ENCODE measurements around the gene MCU.
"Not testable (repeated sequence)": the region's sequence is repeated elsewhere in the genome, so short reads cannot be mapped to it uniquely, and the experiment has no call there.

Gene MCU

DNA sequence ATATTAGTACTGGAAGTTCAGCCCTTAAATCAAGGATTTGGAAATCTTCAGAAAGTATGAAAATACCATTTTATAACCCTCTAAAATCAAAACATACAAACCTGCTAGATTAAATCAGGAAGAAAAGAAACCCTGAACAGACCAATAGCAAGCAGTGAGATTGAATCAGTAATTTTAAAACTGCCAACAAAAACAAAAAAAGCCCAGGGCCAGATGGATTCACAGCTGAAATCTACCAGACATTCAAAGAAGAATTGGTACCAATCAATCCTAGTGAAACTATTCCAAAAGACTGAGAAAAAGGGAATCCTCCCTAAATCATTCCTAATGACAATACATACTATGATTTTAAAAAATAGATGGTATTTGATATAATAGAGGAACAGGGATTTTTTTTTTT is 70.1 kb downstream of the MCU start:
- no peak for DNase-seq (ENCODE audit: low spot score)

DNA sequence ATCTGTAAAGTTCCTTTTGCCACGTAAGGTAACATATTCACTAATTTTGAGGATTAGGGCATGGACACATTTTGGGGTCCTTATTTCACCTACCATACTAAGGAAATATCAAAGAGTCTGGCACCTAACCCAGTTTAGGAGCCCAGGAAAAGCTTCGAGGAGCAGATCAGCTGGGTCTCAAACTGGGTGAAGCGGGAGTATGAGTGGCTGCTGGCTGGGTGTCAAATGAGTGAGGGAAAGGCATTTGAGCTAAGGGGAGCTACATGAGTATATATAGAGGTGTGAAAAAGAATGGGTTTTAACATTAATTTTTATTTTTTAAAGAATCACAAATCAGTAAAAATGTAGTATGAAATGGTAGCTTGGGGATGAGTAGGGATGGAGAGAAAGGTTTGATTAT is 71.3 kb downstream of the MCU start:
- no peak for DNase-seq (ENCODE audit: low spot score)

DNA sequence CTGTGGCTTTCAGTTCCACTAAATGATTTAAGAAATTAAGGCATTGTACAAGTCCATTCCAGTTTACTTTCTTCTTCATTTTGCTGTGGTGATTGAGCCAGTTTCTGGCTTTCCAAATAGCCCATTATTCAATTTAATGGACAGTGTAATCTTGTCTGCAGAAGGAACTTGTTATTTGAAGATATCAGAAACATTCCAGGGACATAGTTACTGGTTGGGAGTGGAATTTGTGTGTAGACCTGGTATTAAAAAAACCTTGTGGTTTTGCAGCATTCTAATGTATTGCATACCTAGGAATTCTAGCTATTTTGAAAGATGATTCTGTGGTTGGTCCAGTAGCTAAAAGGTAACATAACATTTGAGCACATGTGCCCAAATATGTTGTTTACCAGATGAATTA is 72.2 kb downstream of the MCU start:
- DNase-seq (ENCODE audit: low spot score), result no peak

DNA sequence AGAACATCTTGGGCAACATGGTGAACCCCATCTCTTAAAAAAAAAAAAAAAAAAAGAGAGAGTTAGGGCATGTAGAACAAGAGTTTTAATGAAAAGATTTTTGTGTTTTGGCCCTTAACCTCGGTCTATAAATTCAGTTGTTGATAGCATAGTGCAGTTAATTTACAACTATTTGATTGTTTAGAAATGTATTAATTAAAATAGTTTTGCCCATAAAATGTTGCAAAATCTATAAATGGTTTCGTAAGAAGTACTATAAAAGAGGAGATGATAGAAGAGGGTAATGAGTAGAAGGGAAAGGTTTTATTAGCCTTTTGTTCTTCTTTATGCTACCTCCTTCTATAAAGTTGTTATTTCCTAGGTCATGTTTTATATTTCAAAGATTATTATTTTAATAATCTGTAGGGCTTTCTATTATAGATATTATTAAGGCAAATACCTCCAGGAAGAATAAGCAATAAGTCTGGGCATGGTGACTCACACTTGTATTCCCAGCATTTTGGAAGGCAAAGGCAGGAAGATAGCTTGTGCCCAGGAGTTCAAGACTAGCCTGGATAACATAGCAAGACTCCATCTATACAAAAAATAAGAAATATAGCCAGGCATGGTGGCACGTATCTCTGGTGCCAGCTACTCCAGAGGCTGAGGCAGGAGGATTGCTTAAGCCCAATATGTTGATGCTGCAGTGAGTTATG is 73.3 kb downstream of the MCU start:
- no peak for DNase-seq (ENCODE audit: low spot score)

DNA sequence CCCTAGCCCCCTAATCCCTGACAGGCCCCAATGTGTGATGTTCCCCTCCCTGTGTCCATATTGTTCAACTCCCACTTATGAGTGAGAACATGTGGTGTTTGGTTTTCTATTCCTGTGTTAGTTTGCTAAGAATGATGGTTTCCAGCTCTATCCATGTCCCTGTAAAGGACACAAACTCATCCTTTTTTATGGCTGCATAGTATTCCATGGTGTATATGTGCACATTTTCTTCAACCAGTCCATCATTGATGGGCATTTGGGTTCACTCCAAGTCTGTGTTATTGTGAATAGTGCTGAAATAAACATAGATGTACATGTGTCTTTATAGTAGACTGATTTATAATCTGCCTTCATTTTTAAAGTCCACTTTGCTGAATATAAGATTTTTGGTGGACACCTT is 79.3 kb downstream of the MCU start:
- not testable (repeated sequence) for DNase-seq (ENCODE audit: low spot score)

DNA sequence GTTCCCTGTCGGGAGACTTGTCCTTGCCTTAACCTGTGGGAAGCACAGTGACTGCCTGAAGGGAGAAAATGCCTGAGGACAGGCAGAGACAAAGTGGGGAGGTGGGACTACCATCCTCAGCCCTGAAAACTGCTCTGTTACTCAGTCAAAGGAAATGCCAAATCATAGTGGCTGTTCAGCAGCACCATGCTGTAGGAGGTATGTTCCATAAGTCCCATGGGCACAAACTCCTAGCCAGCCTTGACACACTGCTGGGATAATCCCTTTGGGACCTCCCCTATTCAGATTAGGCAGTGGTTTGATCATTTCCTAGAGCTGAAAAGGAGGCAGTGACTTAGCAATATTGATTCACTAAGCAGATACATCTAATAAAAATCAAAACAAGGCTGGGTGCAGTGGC is 80.1 kb downstream of the MCU start:
- no peak for DNase-seq (ENCODE audit: low spot score)

DNA sequence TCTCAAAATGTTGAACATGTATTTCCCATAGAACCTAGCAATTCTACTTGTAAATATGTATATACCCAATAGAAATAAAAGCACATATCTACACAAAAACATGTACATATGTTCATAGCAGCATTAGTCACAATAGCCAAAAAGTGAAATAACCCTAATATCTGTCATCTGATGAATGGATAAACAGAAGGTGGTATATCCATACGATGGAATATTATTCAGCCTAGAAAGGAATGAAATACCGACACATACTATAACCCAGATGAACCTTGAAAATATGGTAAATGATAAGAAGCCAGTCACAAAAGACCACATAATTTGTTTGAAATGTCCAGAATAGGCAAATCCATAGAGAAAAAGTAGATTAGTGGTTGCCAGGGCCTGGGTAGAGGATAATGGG is 87.9 kb downstream of the MCU start:
- no peak for DNase-seq (ENCODE audit: low spot score)

DNA sequence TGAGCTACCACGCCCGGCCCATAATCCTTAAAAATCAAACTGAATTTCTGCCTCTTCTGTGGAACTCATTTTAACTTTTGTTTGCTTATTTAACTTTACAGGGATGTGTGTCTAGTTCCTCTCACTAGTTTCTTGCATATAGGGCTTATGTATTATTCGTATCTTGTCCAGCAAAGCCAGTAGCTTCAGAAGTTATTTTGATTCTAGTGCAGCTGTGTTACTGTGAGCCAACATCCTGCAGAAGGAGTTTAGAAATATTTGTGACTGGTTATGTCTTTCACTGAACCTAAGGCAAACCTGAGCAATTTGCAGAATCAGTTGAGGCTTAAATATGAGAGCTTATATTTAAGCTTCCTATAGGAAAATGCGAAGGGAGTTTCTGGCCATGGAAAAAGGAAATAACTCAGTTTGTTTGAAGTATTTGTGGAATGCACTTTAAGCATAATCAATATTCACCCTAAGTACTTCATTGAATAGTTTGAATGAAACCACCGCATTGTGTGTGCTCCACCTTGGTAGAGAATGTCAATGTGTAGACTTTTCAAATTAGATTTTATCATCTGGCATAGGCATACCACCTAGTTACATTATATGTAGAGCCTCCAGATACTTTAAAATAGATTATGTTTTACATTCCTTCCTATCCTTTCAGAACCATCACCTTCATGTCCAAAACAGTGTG is 90.8 kb downstream of the MCU start:
- no peak for DNase-seq (ENCODE audit: low spot score)

DNA sequence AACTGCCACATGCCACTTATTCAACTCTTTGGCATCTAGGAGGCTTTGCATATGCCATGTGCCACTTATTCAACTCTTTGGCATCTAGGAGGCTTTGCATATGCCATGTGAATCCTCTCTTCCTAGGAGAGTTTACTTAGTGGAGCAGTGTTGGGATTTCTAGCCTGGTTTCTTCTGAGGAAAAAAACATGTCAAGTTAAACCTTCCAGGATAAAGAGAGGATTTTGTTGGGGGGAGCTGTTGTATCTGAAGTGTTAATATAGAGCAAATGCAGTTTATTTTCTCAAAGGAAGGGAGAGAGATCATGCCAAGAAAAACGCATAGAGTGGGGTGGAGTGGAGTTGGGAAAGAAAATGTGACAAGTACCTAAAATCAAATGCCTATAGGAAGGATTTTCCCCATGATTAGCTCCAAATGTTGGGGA is 91.5 kb downstream of the MCU start:
- DNase-seq (ENCODE audit: low spot score), result no peak

DNA sequence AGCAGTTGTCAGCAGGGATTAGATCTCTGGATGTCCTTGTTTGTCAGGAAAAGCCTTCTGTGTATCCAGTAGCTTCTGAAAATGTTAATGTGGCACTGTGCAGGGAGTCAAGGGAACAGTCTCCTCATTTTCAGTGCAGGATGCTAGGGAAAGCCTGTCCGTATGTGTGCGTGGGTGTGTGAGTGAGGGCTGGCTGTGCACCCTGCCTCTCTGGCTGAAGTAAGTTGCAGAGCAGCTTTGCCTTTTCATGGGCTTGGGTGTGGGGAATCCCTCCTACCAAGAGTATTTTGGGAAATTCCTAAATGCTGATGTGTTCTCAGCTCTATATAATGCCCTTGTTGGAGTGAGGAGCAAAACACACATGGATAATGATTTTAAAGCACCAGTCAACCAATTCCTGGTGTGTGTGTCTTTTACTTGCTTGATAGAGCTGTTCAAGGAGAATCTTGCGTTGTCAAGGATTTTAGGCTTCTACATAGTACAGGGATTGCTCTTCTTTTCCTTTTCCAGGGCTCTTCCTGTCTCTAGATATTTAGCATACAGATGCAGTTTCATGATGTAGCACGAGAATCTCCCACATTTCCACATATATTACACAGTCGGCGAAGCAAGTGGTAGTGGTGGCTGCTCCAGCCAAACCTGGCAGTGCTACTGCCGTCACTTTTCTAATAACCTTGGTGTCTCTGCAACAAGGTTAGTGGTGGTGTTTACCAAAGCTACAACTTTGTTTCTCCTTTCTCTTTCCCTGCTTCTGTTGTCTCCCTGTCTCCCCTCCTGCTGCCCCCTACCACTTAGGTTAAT is 92.8 kb downstream of the MCU start:
- no peak for DNase-seq (ENCODE audit: low spot score)

DNA sequence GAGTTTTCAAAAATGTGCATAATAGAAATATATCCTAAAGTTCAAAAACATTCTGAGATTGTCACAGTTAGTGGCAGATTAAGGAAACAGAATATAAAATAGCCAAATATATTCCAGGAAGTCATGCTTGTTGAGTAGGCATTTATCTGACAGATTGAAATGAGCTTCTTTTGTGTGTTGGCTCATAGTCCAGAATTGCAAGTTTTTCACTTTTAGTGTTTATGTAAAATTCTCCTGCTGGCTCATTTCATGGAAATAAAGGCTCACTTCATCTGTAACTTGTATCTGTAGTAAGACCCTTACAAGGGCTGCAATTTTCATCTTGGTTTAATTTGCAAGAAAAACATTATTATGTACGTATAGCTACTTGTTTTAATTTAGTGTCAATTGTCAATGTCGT is 93.5 kb downstream of the MCU start:
- DNase-seq (ENCODE audit: low spot score), result no peak

DNA sequence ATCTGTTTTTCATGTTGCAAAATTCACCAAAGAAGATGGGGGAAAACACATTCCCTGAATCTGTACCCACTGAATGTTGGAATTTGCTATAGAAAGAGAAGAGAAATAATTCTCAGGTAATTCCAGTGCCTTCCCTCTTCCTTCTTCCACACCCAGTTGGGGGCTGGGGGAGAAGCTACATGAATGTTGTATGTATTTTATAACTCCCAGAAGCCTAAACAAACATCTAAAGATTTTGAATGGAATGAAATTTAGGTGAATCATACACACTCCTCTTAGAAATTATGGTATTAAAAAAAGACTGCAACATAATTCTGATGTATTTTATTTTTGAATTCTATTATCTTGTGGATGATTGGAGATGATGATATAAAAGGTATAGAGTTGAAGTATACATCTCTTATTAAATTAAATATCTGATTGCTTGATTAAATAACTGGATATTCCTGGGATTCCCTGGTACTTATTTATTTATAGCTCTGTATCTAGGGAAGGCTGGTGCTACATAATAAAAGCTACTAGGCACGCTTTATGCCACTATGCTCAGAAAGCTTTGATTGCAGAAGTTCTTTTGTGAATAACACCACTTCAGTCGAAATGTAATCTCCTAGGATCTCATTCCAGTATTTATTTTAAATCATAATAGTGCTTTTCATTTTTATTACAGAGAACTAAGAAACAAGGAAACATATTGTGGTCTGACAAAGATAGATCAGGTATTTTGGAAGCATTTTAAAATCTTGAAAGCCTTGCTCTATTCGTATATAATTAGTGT is 98.5 kb downstream of the MCU start:
- no peak for DNase-seq (ENCODE audit: low spot score)

DNA sequence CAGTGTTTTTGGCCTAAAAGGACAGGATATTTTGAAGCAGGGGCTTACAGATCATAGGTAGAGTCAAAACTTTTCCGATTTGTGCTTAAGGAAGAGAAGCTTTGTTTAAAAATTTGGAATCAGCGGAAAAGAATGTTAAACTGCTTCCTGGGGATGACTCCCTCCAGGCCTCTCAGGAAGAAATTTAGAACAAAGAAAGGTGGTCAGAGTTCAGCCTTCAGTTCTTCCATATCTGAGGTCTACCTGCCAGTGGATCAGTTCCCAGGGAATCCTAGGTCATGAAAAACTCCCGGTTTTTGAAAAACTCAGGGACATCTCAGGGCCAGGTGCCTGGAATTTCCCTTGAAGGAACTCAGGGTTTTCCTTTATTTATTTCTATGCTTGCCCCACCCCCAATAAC is 100.3 kb downstream of the MCU start:
- DNase-seq (ENCODE audit: low spot score), result no peak

DNA sequence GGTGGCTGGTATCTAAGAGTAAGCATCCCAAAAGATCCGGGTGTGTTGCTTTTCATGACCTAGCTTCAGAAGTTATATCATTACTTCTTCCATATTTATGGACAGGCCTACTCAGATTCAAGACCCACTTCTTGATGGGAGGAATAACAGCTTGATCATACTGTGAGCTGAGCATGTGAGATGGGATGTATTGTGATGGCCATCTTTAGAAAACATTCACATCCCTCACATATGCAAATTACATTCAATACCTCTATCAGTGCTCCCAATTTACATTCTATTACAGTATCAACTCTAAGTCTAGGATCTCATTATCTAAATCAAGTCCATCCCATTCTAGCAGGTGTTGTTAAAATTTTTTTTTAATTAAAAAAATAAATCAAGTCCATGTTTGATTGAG is 101.8 kb downstream of the MCU start:
- DNase-seq (ENCODE audit: low spot score), result no peak

DNA sequence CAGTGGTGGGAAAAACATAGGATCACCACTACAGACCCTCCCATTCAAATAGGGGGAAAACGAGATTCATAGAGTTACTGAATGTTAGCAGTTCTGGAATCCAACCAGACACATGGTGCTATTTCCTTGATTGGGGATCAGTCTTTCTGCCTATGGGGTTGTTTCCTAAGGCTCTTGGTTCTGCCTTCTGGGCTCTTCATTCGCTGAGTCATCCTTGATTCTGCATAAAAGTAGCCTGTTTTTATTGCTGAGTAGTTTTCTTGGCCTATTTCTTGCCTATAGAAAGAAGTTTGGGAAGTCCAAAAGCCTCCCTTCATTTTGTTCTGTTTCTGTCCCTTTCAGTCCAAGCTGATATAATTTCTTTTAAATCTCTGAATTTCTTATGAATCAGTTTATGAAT is 102.3 kb downstream of the MCU start:
- DNase-seq (ENCODE audit: low spot score), result no peak

DNA sequence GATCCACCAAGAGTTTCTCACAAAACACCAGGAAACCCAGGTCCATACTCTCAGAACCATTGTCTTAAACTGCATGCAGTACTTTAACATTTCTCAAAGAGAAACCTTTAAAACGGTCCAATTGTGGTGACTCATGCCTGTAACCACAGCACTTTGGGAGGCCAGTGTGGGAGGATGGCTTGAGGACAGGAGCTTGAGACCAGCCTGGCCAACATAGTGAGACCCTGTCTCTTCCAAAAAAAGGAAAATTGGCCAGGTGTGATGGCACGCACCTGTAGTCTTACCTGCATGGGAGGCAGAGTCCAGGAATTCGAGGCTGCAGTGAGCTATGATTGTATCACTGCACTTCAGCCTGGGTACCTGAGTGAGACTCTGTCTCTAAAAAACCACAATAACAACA is 104.1 kb downstream of the MCU start:
- no peak for DNase-seq (ENCODE audit: low spot score)

DNA sequence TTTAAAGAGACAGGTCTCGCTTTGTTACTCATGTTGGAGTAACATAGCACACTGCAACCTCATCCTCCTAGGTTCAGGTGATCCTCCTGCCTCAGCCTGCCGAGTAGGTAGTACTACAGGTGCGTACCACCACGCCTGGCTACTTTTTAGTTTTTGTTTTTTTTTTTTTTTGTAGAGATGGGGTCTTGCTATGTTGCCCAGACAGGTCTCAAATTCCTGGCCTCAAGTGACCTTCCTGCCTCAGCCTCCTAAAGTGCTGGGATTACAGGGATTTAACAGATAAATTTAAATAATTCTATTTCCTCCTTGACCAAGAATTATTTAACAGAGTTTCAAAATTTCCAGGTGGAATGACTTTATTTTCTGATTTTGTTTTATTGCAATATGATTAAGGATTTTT is 104.6 kb downstream of the MCU start:
- no peak for DNase-seq (ENCODE audit: low spot score)

DNA sequence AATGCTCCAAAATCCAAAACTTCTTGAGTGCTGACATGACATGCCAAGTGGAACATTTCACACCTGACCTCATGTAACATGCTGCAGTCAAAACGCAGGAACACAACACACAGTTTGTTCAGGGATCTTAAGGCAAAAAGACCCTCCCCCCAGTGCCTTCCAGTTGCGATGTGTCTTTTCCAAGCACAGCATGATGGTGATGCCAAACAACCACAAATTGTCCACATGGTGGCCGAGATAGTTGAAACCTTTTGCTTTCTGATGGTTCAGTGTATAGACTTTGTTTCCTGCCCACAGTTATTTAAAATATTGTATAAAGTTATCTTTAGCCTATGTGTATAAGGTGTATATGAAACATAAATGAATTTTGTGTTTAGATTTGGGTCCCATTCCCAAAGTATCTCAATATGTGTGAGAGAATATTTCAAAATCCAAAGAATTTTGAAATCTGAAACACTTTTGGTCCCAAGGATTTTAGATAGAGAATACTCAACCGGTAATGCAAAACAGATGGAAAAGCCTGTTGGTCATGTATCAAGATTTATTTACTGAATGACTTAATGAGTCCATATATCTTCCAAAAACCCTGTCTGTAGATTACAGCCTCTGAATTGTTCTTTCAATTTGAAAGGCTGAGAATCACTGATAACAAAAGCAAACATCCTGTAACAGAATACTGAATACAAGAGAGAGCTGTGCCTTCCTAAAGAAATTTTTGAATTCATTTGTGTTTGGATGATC is 108.2 kb downstream of the MCU start:
- no peak for DNase-seq (ENCODE audit: low spot score)

DNA sequence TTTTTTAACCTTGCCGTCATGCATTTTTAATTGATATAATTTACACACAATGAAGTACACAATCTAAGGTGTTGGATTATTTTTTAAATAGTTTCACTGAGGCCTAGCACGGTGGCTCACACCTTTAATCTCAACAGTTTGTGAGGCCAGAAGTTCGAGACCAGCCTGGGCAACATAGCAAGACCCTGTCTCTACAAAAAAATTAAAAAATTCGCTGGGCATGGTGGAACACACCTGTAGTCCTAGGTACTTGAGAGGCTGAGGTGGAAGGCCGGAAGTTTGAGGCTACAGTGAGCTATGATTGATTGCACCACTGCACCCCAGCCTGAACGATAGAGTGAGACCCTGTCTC is 108.8 kb downstream of the MCU start:
- no peak for DNase-seq (ENCODE audit: low spot score)

DNA sequence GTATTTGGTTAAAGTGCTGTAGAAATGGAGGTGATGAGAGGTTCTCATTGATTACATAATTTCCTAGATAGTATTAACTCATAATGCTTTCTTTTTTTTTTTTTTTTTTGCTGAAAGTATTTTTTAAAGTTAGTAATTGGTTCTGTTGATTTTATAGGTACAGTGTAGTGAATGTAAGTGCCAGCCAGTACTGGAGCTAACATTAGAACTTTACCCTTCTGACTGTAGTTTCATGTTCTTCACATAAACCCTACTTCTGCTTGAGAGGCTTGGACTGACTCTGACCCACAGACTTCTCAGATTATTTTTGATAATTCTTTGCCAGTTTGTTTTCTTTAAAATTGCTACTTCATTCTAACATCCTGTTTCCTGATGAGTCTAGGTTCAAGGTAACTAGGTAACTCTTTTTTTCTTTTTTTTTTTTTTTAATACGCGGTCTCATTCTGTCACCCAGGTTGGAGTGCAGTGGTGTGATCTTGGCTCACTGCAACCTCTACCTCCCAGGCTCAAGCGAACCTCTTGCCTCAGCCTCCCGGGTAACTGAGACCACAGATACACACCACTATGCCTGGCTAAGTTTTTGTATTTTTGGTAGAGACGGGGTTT is 109.4 kb downstream of the MCU start:
- no peak for DNase-seq (ENCODE audit: low spot score)

DNA sequence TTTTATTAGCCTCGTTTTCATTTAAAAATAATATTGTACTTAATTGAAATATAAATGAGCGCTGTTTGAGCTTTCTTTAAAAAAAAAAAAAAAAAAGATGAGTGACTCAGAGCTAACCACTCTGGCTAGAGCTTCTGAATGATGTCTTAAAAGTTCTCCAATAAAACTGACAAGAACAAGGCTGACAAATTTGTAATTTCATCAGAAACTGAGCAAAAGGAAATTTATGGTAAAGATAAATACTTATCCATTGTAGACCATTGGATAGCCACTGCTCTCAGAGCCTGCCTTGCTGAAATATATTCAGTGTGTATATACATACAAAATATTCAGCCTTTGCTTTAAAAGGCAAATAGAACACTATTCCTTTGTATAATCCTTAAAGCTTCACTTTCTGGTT is 110.4 kb downstream of the MCU start:
- DNase-seq (ENCODE audit: low spot score), result no peak
